ENCODE data around the gene CCDC183.
"Not testable (repeated sequence)": the region's sequence is repeated elsewhere in the genome, so short reads cannot be mapped to it uniquely, and the experiment has no call there.

Gene CCDC183

GRCh38 chr9:136831002-136831719 lies 35.0 kb downstream of the CCDC183 start:
- H3K9me3 ChIP-seq (ENCODE audit: insufficient read depth, low read length): no peaks in the 10 kb centered on the region
- DNase-seq (ENCODE audit: low read depth, low spot score): no peak
- TF ChIP-seq SUZ12 (IDR thresholded peaks at IDR 0.05; ENCODE audit: extremely low read depth, insufficient read depth, insufficient read length) (no peak), YY1 (IDR thresholded peaks at IDR 0.05; ENCODE audit: insufficient read depth, insufficient read length) (no peak), ZNF274 (IDR thresholded peaks at IDR 0.05; ENCODE audit: low read depth, low read length) (no peak)
- peaks cover 23% of the 10 kb centered on the region for H3K4me1 ChIP-seq (ENCODE audit: insufficient read depth, insufficient read length)
- H3K4me3 ChIP-seq (ENCODE audit: insufficient read length, low read depth): no peak overlapping the region
- H3K27me3 ChIP-seq (ENCODE audit: insufficient read depth, insufficient read length): no peaks in the 10 kb centered on the region
- no peak overlapping the region for H3K9ac ChIP-seq (ENCODE audit: insufficient read length, low read depth)
- H3K36me3 ChIP-seq (ENCODE audit: insufficient read depth, insufficient read length, low read length): peaks cover 88% of the 10 kb centered on the region

GRCh38 chr9:136831720-136832104 lies 35.6 kb downstream of the CCDC183 start:
- DNase-seq (ENCODE audit: low read depth, low spot score): no peak
- Histone ChIP-seq H3K36me3 (ENCODE audit: insufficient read depth, insufficient read length, low read length) (peaks cover 88% of the 10 kb centered on the region), H3K9me3 (ENCODE audit: insufficient read depth, low read length) (no peaks in the 10 kb centered on the region), H3K4me3 (ENCODE audit: insufficient read length, low read depth) (no peak overlapping the region), H3K9ac (ENCODE audit: insufficient read length, low read depth) (no peak overlapping the region), H3K27me3 (ENCODE audit: insufficient read depth, insufficient read length) (no peaks in the 10 kb centered on the region), H3K4me1 (ENCODE audit: insufficient read depth, insufficient read length) (peaks cover 26% of the 10 kb centered on the region)
- TF ChIP-seq SUZ12 (IDR thresholded peaks at IDR 0.05; ENCODE audit: extremely low read depth, insufficient read depth, insufficient read length) (no peak), ZNF274 (IDR thresholded peaks at IDR 0.05; ENCODE audit: low read depth, low read length) (no peak), YY1 (IDR thresholded peaks at IDR 0.05; ENCODE audit: insufficient read depth, insufficient read length) (no peak)

DNA sequence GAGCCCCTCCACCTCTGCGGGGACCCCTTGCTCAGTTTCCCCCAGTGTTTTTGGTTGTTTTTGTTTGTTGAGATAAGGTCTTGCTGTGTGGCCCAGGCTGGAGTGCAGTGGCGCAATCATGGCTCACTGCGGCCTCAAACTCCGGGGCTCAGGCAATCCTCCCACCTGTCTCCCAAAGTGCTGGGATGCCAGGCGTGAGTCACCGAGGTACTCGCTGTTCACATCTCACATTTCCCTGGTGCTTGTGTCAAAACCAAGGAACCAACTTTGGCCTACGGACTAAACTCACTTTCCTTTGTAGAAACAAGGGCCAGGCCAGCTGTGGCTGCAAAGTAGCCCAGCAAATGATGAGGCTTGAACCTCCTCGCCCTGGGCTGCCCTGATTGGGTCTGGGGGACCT lies 36.4 kb downstream of the CCDC183 start:
- Histone ChIP-seq H3K36me3 (ENCODE audit: insufficient read depth, insufficient read length, low read length) (peaks cover 80% of the 10 kb centered on the region), H3K27me3 (ENCODE audit: insufficient read depth, insufficient read length) (no peaks in the 10 kb centered on the region), H3K9ac (ENCODE audit: insufficient read length, low read depth) (no peak overlapping the region), H3K4me1 (ENCODE audit: insufficient read depth, insufficient read length) (peaks cover 25% of the 10 kb centered on the region), H3K4me3 (ENCODE audit: insufficient read length, low read depth) (no peak overlapping the region), H3K9me3 (ENCODE audit: insufficient read depth, low read length) (no peaks in the 10 kb centered on the region)
- TF ChIP-seq ZNF274 (IDR thresholded peaks at IDR 0.05; ENCODE audit: low read depth, low read length) (no peak), YY1 (IDR thresholded peaks at IDR 0.05; ENCODE audit: insufficient read depth, insufficient read length) (no peak), SUZ12 (IDR thresholded peaks at IDR 0.05; ENCODE audit: extremely low read depth, insufficient read depth, insufficient read length) (no peak)
- DNase-seq (ENCODE audit: low read depth, low spot score): no peak

DNA sequence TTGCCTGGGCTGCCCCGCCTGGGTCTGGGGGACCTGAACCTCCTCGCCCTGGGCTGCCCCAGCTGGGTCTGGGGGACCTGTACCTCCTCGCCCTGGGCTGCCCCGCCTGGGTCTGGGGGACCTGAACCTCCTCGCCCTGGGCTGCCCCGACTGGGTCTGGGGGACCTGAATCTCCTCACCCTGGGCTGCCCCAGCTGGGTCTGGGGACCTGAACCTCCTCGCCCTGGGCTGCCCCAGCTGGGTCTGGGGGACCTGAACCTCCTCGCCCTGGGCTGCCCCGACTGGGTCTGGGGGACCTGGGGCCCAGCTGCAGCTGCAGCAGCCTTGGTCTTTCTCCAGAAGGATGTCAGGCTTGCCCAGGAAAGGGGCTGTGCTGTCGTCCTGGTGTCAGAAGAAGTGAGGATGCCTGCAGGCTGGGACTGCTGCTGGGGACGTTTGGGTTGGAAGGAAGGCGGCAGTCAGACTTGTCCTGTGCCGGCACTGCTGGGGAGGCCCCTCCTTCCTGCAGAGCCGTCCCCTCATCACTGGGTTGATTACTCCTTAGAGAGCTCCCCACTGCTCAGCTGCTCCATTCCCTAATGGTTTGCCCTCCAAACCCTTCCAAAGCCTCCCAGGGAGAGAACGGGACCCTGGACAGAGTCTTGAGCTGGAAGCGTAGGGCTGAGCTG lies 37.4 kb downstream of the CCDC183 start:
- H3K36me3 ChIP-seq (ENCODE audit: insufficient read depth, insufficient read length, low read length): peaks cover 80% of the 10 kb centered on the region
- H3K9me3 ChIP-seq (ENCODE audit: insufficient read depth, low read length); H3K9ac ChIP-seq (ENCODE audit: insufficient read length, low read depth); DNase-seq (ENCODE audit: low read depth, low spot score); H3K27me3 ChIP-seq (ENCODE audit: insufficient read depth, insufficient read length); H3K4me3 ChIP-seq (ENCODE audit: insufficient read length, low read depth): not testable (repeated sequence)
- H3K4me1 ChIP-seq (ENCODE audit: insufficient read depth, insufficient read length): peaks cover 27% of the 10 kb centered on the region

DNA sequence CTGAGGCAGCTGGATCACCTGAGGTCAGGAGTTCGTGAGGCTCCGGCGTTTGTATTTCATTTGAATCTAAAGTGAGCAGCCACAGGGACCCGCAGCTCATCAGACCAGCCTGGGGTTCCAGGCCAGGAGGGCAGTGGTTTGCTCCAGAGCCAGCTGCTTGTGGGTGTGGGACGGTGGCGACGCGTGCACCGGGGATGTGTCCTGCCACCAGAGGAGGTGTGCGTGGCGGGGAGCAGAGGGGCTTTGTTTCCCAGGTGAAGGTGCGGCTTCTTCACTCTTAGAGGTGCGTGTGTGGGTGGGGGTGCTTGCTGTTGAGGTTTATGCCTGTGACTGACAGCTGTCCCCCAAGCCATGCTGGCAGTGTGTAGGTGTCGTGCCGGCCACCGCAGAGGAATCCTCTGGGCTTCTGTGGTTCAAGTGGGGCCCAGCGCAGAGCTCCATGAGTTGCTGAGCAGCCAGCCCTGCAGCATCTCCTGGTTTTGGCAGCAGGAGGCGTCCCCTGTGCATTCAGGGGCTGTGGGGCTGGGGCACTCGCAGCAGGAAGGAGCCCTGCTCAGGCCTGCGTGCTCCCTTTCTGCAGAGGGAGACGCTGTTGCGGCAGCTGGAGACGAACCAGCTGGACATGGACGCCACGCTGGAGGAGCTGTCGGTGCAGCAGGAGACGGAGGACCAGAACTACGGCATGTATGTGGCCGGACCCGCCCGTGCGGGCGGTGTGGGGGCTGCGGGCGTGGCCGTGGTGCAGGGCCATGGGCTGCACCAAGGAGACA lies 39.2 kb downstream of the CCDC183 start:
- no peak for TF ChIP-seq YY1 (IDR thresholded peaks at IDR 0.05; ENCODE audit: insufficient read depth, insufficient read length)
- TF ChIP-seq ZNF274 (IDR thresholded peaks at IDR 0.05; ENCODE audit: low read depth, low read length): no peak
- TF ChIP-seq SUZ12 (IDR thresholded peaks at IDR 0.05; ENCODE audit: extremely low read depth, insufficient read depth, insufficient read length): no peak
- H3K4me3 ChIP-seq (ENCODE audit: insufficient read length, low read depth): no peak overlapping the region
- no peak overlapping the region for H3K9ac ChIP-seq (ENCODE audit: insufficient read length, low read depth)
- H3K27me3 ChIP-seq (ENCODE audit: insufficient read depth, insufficient read length): no peaks in the 10 kb centered on the region
- H3K9me3 ChIP-seq (ENCODE audit: insufficient read depth, low read length): no peaks in the 10 kb centered on the region
- peaks cover 80% of the 10 kb centered on the region for H3K36me3 ChIP-seq (ENCODE audit: insufficient read depth, insufficient read length, low read length)
- no peak for DNase-seq (ENCODE audit: low read depth, low spot score)
- H3K4me1 ChIP-seq (ENCODE audit: insufficient read depth, insufficient read length): peaks cover 31% of the 10 kb centered on the region

DNA sequence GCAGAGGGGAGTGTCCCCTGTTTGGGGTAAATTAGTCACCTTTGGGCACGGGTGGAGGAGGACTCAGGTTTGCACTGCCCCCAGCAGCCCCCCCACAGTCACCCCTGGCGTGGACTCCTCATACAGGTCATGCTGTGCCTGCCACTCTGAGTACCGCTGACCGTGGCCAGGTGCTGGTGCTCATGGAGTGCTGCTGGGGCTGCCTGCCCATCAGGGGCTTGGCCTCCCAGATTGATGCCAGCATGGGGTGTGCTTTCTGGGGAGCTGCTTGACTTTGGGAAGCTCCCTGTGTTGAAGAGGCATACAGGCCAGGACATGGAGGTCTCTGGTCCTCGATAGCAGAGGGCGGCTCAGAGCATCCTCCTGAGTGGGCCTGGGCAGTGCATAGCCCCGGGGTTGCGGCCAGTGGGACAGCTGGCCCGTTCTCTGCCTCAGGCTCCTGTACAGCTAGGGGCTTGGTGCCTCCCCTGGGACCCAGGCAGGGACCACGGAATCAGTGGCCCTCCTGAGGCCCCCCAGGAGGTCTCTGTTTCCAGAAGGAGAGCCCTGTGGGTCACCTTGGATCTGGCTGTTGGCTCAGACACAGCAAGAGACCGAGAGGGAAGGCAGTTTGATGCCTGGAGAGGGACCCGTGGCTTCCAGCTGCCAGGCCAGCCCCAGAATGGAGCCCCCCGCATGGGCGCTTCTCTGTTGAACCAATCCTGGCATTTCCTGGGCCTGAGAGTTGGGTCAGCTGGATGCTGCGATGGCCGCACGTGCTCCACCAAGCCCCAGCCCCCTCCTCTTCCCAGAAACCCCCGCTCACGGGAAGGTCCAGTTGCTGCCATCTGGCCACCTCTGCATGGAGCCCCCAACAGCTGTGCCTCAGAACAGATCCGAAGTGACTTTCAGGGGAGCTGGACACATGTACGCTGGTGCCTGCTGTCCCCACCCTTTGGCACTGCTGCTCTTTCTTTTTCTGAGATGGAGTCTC lies 40.1 kb downstream of the CCDC183 start:
- H3K9me3 ChIP-seq (ENCODE audit: insufficient read depth, low read length): no peaks in the 10 kb centered on the region
- TF ChIP-seq YY1 (IDR thresholded peaks at IDR 0.05; ENCODE audit: insufficient read depth, insufficient read length) (no peak), ZNF274 (IDR thresholded peaks at IDR 0.05; ENCODE audit: low read depth, low read length) (no peak)
- no peak overlapping the region for H3K4me3 ChIP-seq (ENCODE audit: insufficient read length, low read depth)
- H3K36me3 ChIP-seq (ENCODE audit: insufficient read depth, insufficient read length, low read length): peaks cover 78% of the 10 kb centered on the region
- H3K27me3 ChIP-seq (ENCODE audit: insufficient read depth, insufficient read length): no peaks in the 10 kb centered on the region
- peaks cover 36% of the 10 kb centered on the region for H3K4me1 ChIP-seq (ENCODE audit: insufficient read depth, insufficient read length)
- DNase-seq (ENCODE audit: low read depth, low spot score): no peak
- H3K9ac ChIP-seq (ENCODE audit: insufficient read length, low read depth): peak overlapping the region; percentile 17
